Measurements from ENCODE around the gene CCDC27.

Gene CCDC27

GRCh38 chr1:3741566-3742438, 10.4 kb upstream of the CCDC27 start:
- no peaks in the 10 kb centered on the region for H3K9me3 ChIP-seq (ENCODE audit: severe bottlenecking)
- no peaks in the 10 kb centered on the region for H3K27me3 ChIP-seq (ENCODE audit: insufficient read depth, low read depth, severe bottlenecking)
- no peak for TF ChIP-seq CTCF (IDR thresholded peaks at IDR 0.05; ENCODE audit: low read depth, low read length)
- DNase-seq = no peak
- H3K27ac ChIP-seq = no peak overlapping the region
- peaks cover 50% of the 10 kb centered on the region for H3K36me3 ChIP-seq
- H3K4me3 ChIP-seq (ENCODE audit: low read depth, low read length) = no peak overlapping the region

- no peaks in the 10 kb centered on the region for H3K27me3 ChIP-seq (ENCODE audit: insufficient read depth, low read depth, severe bottlenecking)
- no peak overlapping the region for H3K27ac ChIP-seq
- H3K4me3 ChIP-seq (ENCODE audit: low read depth, low read length) = no peak overlapping the region
- H3K36me3 ChIP-seq = peaks cover 41% of the 10 kb centered on the region
- no peak for DNase-seq
- TF ChIP-seq CTCF (IDR thresholded peaks at IDR 0.05; ENCODE audit: low read depth, low read length) = no peak
- H3K9me3 ChIP-seq (ENCODE audit: severe bottlenecking) = no peaks in the 10 kb centered on the region
Measured at GRCh38 chr1:3742439-3743298, 9.6 kb upstream of the CCDC27 start.

- Histone ChIP-seq H3K9me3 (ENCODE audit: severe bottlenecking) (no peaks in the 10 kb centered on the region), H3K27me3 (ENCODE audit: insufficient read depth, low read depth, severe bottlenecking) (no peaks in the 10 kb centered on the region), H3K27ac (no peak overlapping the region), H3K4me3 (ENCODE audit: low read depth, low read length) (no peak overlapping the region), H3K36me3 (peaks cover 34% of the 10 kb centered on the region)
- no peak for DNase-seq
- TF ChIP-seq CTCF (IDR thresholded peaks at IDR 0.05; ENCODE audit: low read depth, low read length) = no peak
Measured at GRCh38 chr1:3743421-3743820, 8.8 kb upstream of the CCDC27 start.

GRCh38 chr1:3743826-3744225, 8.4 kb upstream of the CCDC27 start:
- no peak for DNase-seq
- H3K4me3 ChIP-seq (ENCODE audit: low read depth, low read length) = no peak overlapping the region
- TF ChIP-seq CTCF (IDR thresholded peaks at IDR 0.05; ENCODE audit: low read depth, low read length) = no peak
- H3K27ac ChIP-seq = no peak overlapping the region
- H3K27me3 ChIP-seq (ENCODE audit: insufficient read depth, low read depth, severe bottlenecking) = no peaks in the 10 kb centered on the region
- H3K9me3 ChIP-seq (ENCODE audit: severe bottlenecking) = no peaks in the 10 kb centered on the region
- H3K36me3 ChIP-seq = peaks cover 29% of the 10 kb centered on the region

- no peak for TF ChIP-seq CTCF (IDR thresholded peaks at IDR 0.05; ENCODE audit: low read depth, low read length)
- no peaks in the 10 kb centered on the region for H3K9me3 ChIP-seq (ENCODE audit: severe bottlenecking)
- H3K36me3 ChIP-seq = peaks cover 28% of the 10 kb centered on the region
- no peak overlapping the region for H3K4me3 ChIP-seq (ENCODE audit: low read depth, low read length)
- no peak for DNase-seq
- H3K27me3 ChIP-seq (ENCODE audit: insufficient read depth, low read depth, severe bottlenecking) = no peaks in the 10 kb centered on the region
- no peak overlapping the region for H3K27ac ChIP-seq
Measured at GRCh38 chr1:3744646-3745045, 7.6 kb upstream of the CCDC27 start.
